Small intestine (tissue), 7 donors: Measurements from ENCODE around the gene UNC50. TPM values are rescaled to one million over a fixed set of nuclear protein-coding genes. Genes with fewer than 3 reads are reported as not detected.

Experiments
- DNase-seq, 2 donors: peaks; one replicate each; pipeline versions ENCODE4 v3.0.0 to v3.0.0-alpha.2; 2013
- FAIRE-seq: peaks from 2 replicates; lab custom pipeline; 2012; peaks lifted over from hg19 to GRCh38; lab: Jason Lieb, UNC
- H3K27ac ChIP-seq, 3 donors: one replicate each; pipeline ENCODE4 v1.5.1; 2013; ENCODE audit warnings: low read length in 2 of 3, mild to moderate bottlenecking in 2 of 3, control low read depth in 1 of 3, inconsistent platforms in 1 of 3, low read depth in 1 of 3, moderate library complexity in 1 of 3
- H3K27me3 ChIP-seq, 3 donors: one replicate each; pipeline ENCODE4 v1.6.1; 2013; ENCODE audit warnings: low read length in 3 of 3, inconsistent platforms in 1 of 3; ENCODE audit not compliant: control insufficient read depth in 3 of 3, insufficient read depth in 3 of 3
- H3K36me3 ChIP-seq, 3 donors: one replicate each; pipeline ENCODE4 v1.6.1; 2013; ENCODE audit warnings: low read length in 3 of 3, inconsistent platforms in 1 of 3, low read depth in 1 of 3, mild to moderate bottlenecking in 1 of 3, moderate library complexity in 1 of 3; ENCODE audit not compliant: control insufficient read depth in 3 of 3, insufficient read depth in 2 of 3
- H3K4me1 ChIP-seq, 3 donors: one replicate each; pipeline ENCODE4 v1.6.1; 2013; ENCODE audit warnings: low read length in 2 of 3, inconsistent platforms in 1 of 3, low read depth in 1 of 3, mild to moderate bottlenecking in 1 of 3, moderate library complexity in 1 of 3; ENCODE audit not compliant: control insufficient read depth in 3 of 3, insufficient read depth in 2 of 3
- H3K4me3 ChIP-seq, 3 donors: one replicate each; pipeline ENCODE4 v1.5.1; 2013; ENCODE audit warnings: low read length in 3 of 3, control low read depth in 1 of 3, inconsistent platforms in 1 of 3, low read depth in 1 of 3, mild to moderate bottlenecking in 1 of 3, moderate library complexity in 1 of 3
- H3K9me3 ChIP-seq, 2 donors: one replicate each; pipeline ENCODE4 v1.6.1; 2013; ENCODE audit warnings: low read depth in 1 of 2, low read length in 1 of 2; ENCODE audit not compliant: control insufficient read depth in 2 of 2, insufficient read depth in 1 of 2
- WGBS, 3 donors: extraction: QIAGEN DNeasy Blood & Tissue Kit; methylation state at CpG; one replicate each; pipeline ENCODE4 v1.1.7; 2013; 5-methylcytosine and 5-hydroxymethylcytosine counted together
- polyA plus RNA-seq, 4 donors: library from polyadenylated mRNA; stranded (reverse) in 3 of 4; unstranded in 1 of 4; fragments of 200-250 nt in 3 of 4; fragments of 120-200 nt in 1 of 4; gene quantifications; one replicate each; pipeline versions ENCODE4 v1.2.1 to v1.2.3, GENCODE V29; 2013
- donor health status: healthy with polysubstance abuse.
- donor health status: control.
- donor health status: control.
- donor health status: Bipolar disorder and iron deficiency.
- donor health status: healthy.

The UNC50 gene
- polyA plus RNA-seq, 4 donors = 17.0 to 57.8 (median 27.4) TPM

DNA sequence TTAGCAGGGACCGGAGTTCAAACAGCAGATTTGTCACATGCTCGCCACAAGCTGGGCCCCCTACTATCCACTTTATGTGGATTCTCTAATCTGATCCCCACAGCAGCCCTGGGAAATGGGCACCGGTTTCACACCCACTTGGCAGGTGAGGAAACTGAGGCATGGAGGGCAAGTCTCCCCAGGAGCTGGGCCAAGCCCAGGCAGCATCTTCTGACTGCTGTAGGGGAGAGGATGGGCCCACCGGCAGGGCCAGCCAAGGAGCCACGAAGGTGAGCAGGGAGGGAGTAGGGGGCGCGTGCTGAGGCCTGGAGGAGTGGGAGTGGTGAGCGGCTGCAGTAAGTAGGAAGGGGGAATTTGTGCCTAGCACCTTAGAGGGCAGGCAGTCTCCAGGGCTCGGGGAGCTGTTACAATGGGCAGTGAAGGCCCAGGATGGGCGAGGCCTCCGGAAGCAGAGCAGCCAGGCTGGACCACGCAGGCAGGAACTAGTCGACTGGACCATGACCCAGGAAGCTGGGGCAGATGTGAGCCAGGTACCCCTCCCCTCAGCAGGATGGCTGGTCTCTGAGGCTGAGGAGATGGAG lies 37.2 kb upstream of the UNC50 start:
- Histone ChIP-seq H3K4me3 (no peak overlapping the region), H3K9me3 (no peaks in the 10 kb centered on the region), H3K27ac (no peak overlapping the region), H3K4me1 (no peaks in the 10 kb centered on the region), H3K36me3 (peaks cover under 1 to 73% (median 2%) of the 10 kb centered on the region in 3 donors), H3K27me3 (no peaks in the 10 kb centered on the region)
- 88 to 93% (median 93%) methylated on average over 13 of the region's 13 CpGs for WGBS, 3 donors
- no peak for DNase-seq
- FAIRE-seq = no peak

DNA sequence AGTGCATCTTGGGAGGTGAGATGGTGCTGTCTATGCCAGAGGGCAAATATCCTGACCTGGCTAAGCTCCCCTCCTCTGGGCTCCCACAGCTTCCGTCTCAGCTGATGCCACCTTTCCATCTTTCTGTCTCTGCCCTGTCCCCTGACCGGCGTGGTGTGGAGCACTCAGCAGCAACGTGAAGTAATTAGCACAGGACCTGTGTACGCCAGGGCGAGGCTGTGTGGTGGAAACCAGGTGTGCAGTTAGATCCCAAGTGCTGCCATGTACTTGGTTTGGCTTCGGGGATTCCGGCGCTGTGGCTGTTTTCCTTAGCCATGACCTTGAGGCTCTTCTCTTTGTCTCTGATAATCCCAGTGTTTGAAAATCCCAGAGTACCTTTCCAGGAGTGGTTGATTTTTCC lies 36.6 kb upstream of the UNC50 start:
- Histone ChIP-seq H3K27me3 (no peaks in the 10 kb centered on the region), H3K4me3 (no peak overlapping the region), H3K36me3 (peaks cover 0 to 72% (median 2%) of the 10 kb centered on the region in 3 donors), H3K9me3 (no peaks in the 10 kb centered on the region), H3K4me1 (no peaks in the 10 kb centered on the region), H3K27ac (no peak overlapping the region)
- FAIRE-seq = no peak
- DNase-seq = no peak
- WGBS, 3 donors = 87 to 94% (median 90%) methylated on average over 9 of the region's 9 CpGs

GRCh38 chr2:98572211-98572610 lies 36.2 kb upstream of the UNC50 start:
- DNase-seq = no peak
- no peak for FAIRE-seq
- Histone ChIP-seq H3K4me1 (no peaks in the 10 kb centered on the region), H3K9me3 (no peaks in the 10 kb centered on the region), H3K36me3 (peaks cover 0 to 72% (median 2%) of the 10 kb centered on the region in 3 donors), H3K4me3 (no peak overlapping the region), H3K27me3 (no peaks in the 10 kb centered on the region), H3K27ac (no peak overlapping the region)
- WGBS, 3 donors = 87 to 93% (median 92%) methylated on average over 5 of the region's 5 CpGs

GRCh38 chr2:98572676-98573075 lies 35.7 kb upstream of the UNC50 start:
- no peaks in the 10 kb centered on the region for H3K4me1 ChIP-seq
- H3K36me3 ChIP-seq = peaks cover 0 to 72% (median 2%) of the 10 kb centered on the region in 3 donors
- no peak overlapping the region for H3K4me3 ChIP-seq
- no peak overlapping the region for H3K27ac ChIP-seq
- FAIRE-seq (no peak), DNase-seq (no peak)
- H3K27me3 ChIP-seq = no peaks in the 10 kb centered on the region
- no peaks in the 10 kb centered on the region for H3K9me3 ChIP-seq
- 92 to 95% (median 94%) methylated on average over 15 of the region's 15 CpGs for WGBS, 3 donors

GRCh38 chr2:98573426-98573825 lies 35.0 kb upstream of the UNC50 start:
- H3K27ac ChIP-seq = no peak overlapping the region
- no peak for FAIRE-seq
- WGBS, 3 donors = 94 to 97% (median 95%) methylated on average over 13 of the region's 13 CpGs
- no peaks in the 10 kb centered on the region for H3K27me3 ChIP-seq
- peaks cover 0 to 73% (median 2%) of the 10 kb centered on the region in 3 donors for H3K36me3 ChIP-seq
- DNase-seq = no peak
- no peak overlapping the region for H3K4me3 ChIP-seq
- H3K4me1 ChIP-seq = no peaks in the 10 kb centered on the region
- no peaks in the 10 kb centered on the region for H3K9me3 ChIP-seq

GRCh38 chr2:98576666-98577312 lies 31.6 kb upstream of the UNC50 start:
- FAIRE-seq = no peak
- peaks cover 0 to 55% (median 2%) of the 10 kb centered on the region in 3 donors for H3K36me3 ChIP-seq
- DNase-seq = no peak

DNA sequence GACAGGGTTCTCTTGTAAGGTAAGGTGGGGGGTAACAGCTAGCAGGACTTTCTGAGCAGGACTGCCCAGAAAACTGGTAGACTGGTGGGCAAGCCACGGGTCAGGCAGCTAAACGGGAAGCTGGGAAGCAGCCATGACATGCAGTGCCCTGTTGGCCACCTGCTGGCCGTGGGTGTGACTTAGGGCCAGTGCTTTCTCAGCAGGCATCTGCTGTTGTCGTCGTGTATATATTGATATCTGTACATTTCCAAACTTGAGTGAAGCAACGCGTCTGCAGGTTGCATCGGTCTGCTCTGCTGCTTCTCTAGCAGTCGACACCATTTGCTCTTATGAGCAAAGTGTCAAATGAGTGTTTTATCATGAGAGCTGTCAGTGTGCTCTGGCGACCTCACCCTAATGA lies 31.1 kb upstream of the UNC50 start:
- no peak for FAIRE-seq

More at GRCh38 chr2:98576666-98577312, 31.6 kb upstream of the UNC50 start:
- no peaks in the 10 kb centered on the region for H3K9me3 ChIP-seq
- H3K4me3 ChIP-seq = no peak overlapping the region
- H3K27ac ChIP-seq = no peak overlapping the region
- H3K27me3 ChIP-seq = no peaks in the 10 kb centered on the region
- WGBS, 3 donors = 92 to 95% (median 95%) methylated on average over 22 of the region's 22 CpGs
- no peaks in the 10 kb centered on the region for H3K4me1 ChIP-seq

GRCh38 chr2:98578231-98578630 lies 30.2 kb upstream of the UNC50 start:
- Histone ChIP-seq H3K27ac (no peak overlapping the region), H3K36me3 (peaks cover 0 to 46% (median 0%) of the 10 kb centered on the region in 3 donors), H3K9me3 (no peaks in the 10 kb centered on the region), H3K4me3 (no peak overlapping the region), H3K4me1 (no peaks in the 10 kb centered on the region), H3K27me3 (no peaks in the 10 kb centered on the region)
- FAIRE-seq (no peak), DNase-seq (no peak)
- WGBS, 3 donors = 93 to 95% (median 94%) methylated on average over 9 of the region's 9 CpGs

More for the DNA sequence above, 31.1 kb upstream of the UNC50 start:
- 81 to 85% (median 83%) methylated on average over 10 of the region's 10 CpGs for WGBS, 3 donors
- Histone ChIP-seq H3K27ac (no peak overlapping the region), H3K9me3 (no peaks in the 10 kb centered on the region), H3K4me3 (no peak overlapping the region), H3K4me1 (no peaks in the 10 kb centered on the region), H3K27me3 (no peaks in the 10 kb centered on the region), H3K36me3 (peaks cover 0 to 50% (median 2%) of the 10 kb centered on the region in 3 donors)
- DNase-seq = no peak
